ENCODE data around the gene ANKRD18A.
A peak's percentile ranks its signal among the peaks of the same experiment; 100 is the strongest.

ANKRD18A gene

GRCh38 chr9:38529317-38529716, 91.1 kb downstream of the ANKRD18A start (continued):
- TF ChIP-seq ZNF623 (tag by site-specific recombination; IDR thresholded peaks at IDR 0.05) (peak; percentile 46), ZNF121 (tag by site-specific recombination; IDR thresholded peaks at IDR 0.05) (no peak), PBX3 (CRISPR knock-in tag; IDR thresholded peaks at IDR 0.05) (no peak), ZBTB8A (tag by site-specific recombination; IDR thresholded peaks at IDR 0.05) (peak; percentile 45; the same call in 1 of the 2 replicates), ZNF548 (tag by site-specific recombination; IDR thresholded peaks at IDR 0.05) (no peak), ZFP69B (tag by site-specific recombination; IDR thresholded peaks at IDR 0.05) (no peak), ZNF223 (tag by site-specific recombination; IDR thresholded peaks at IDR 0.05) (no peak), ZNF768 (tag by site-specific recombination; IDR thresholded peaks at IDR 0.05) (no peak), GLI2 (tag by site-specific recombination; IDR thresholded peaks at IDR 0.05; ENCODE audit: borderline replicate concordance, low read depth) (no peak), ZNF518A (tag by site-specific recombination; conservative IDR thresholded peaks at IDR 0.05; ENCODE audit: low read depth) (peak; percentile 76), ZNF645 (tag by site-specific recombination; IDR thresholded peaks at IDR 0.05) (no peak), ZNF791 (tag by site-specific recombination; IDR thresholded peaks at IDR 0.05) (no peak), ZNF610 (tag by site-specific recombination; IDR thresholded peaks at IDR 0.05; ENCODE audit: borderline replicate concordance) (no peak), ZNF654 (tag by site-specific recombination; IDR thresholded peaks at IDR 0.05; ENCODE audit: low read depth) (0 out of 2 replicates have a peak, but pooled peaks have one; percentile 12), IKZF3 (tag by site-specific recombination; IDR thresholded peaks at IDR 0.05) (no peak), ZNF747 (tag by site-specific recombination; IDR thresholded peaks at IDR 0.05) (no peak), ZNF529 (tag by site-specific recombination; IDR thresholded peaks at IDR 0.05; ENCODE audit: insufficient replicate concordance) (no peak), ZNF354C (tag by site-specific recombination; IDR thresholded peaks at IDR 0.05; ENCODE audit: borderline replicate concordance, low read depth) (no peak), ZNF133 (tag by site-specific recombination; IDR thresholded peaks at IDR 0.05) (no peak), ZNF629 (tag by site-specific recombination; IDR thresholded peaks at IDR 0.05) (no peak), BCL11B (tag by site-specific recombination; IDR thresholded peaks at IDR 0.05; ENCODE audit: low read depth) (no peak), SETDB1 (IDR thresholded peaks at IDR 0.05; ENCODE audit: insufficient read length, low read length) (no peak), ZBTB7A (tag by site-specific recombination; IDR thresholded peaks at IDR 0.05; ENCODE audit: low read depth) (no peak), ZNF24 (tag by site-specific recombination; IDR thresholded peaks at IDR 0.05) (no peak), ZNF175 (tag by site-specific recombination; IDR thresholded peaks at IDR 0.05) (no peak), ZFHX2 (tag by site-specific recombination; conservative IDR thresholded peaks at IDR 0.05) (no peak), ZNF426 (tag by site-specific recombination; IDR thresholded peaks at IDR 0.05) (peak; percentile 70)

Measured in HEK293 (cell line).